ENCODE measurements around the gene LTA4H. TPM values are rescaled to one million over a fixed set of nuclear protein-coding genes. Genes with fewer than 3 reads are reported as not detected.

LTA4H gene
- total RNA-seq, 1 experiment from 2014 or later, result 74.6 TPM

DNA sequence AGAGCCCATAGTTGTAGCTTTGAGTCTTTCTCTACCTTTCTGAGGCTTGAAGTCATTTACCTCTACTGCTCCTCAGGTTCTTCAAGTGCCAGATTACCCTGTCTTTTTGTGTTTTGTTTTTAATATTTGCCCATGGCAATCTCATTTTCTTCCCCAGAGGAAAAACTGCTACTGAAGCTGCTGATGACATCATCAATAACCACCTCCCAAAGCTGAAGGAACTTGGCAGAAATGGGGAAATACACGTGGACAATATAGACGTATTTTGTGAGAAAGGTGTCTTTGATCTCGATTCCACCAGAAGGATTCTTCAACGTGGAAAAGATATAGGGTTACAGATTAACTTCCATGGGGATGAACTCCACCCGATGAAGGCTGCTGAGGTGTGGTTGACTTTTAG lies 75.1 kb downstream of the LTA4H start:
- no peak for DNase-seq (ENCODE audit: low read depth)

- peak; percentile 13 for DNase-seq (ENCODE audit: low read depth)
Observed at GRCh38 chr12:95959107-95959506, 76.3 kb downstream of the LTA4H start.

GRCh38 chr12:95956557-95957145 lies 78.7 kb downstream of the LTA4H start:
- no peak for DNase-seq (ENCODE audit: low read depth)

- no peak for DNase-seq (ENCODE audit: low read depth)
Observed at GRCh38 chr12:95955549-95956159, 79.7 kb downstream of the LTA4H start.

DNA sequence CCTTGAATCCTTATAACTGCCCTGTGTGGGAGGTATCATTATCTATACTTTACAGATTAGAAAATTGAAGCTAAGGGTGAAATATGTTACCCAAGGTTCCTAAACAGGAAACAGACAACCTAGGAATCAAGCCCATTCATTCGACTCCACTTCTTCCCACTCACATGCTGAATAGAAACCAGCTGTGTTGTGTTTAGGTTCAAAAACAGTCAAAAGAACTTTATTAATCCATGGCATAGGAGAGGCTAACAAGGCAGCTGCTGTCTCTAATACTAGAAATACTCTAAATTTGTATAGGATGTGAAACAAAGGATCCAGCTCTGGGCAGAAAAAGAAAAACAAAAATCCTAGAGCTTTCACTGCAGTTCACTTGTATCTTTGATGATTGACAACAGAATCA lies 82.4 kb downstream of the LTA4H start:
- DNase-seq (ENCODE audit: low read depth), result no peak

GRCh38 chr12:95951515-95951914 lies 83.9 kb downstream of the LTA4H start:
- no peak for DNase-seq (ENCODE audit: low read depth)

Other genes with a start within 250 kb of the LTA4H start
- 7.7 and 8.4 TPM in 2 replicates for gene NTN4, start 244.8 kb downstream of the LTA4H start, total RNA-seq (2014; rRNA removed; shearing (Covaris generic))
- 28.3 and 44.5 TPM in 2 replicates for gene SNRPF, start 176.6 kb downstream of the LTA4H start, total RNA-seq (2014; rRNA removed; shearing (Covaris generic))
- gene CCDC38, start 93.0 kb downstream of the LTA4H start, total RNA-seq (2014; rRNA removed; shearing (Covaris generic)), result not detected in 2 replicates
- gene AMDHD1, start 92.3 kb downstream of the LTA4H start, total RNA-seq (2014; rRNA removed; shearing (Covaris generic)), result 0.13 and 0.43 TPM in 2 replicates
- gene HAL, start 39.2 kb downstream of the LTA4H start, total RNA-seq (2014; rRNA removed; shearing (Covaris generic)), result 0.31 TPM in 1 of 2 replicates, not detected in the other
- gene ELK3, start 158.8 kb upstream of the LTA4H start, total RNA-seq (2014; rRNA removed; shearing (Covaris generic)), result 36.3 and 52.5 TPM in 2 replicates